GM19463 (cell line): Measurements from ENCODE around the gene IL34.

ENCODE experiments used
- ATAC-seq: cut with Tn5 transposase; IDR thresholded peaks from one replicate; pipeline ENCODE4 v1.9.1; 2021; ENCODE audit warnings: mild to moderate bottlenecking, moderate library complexity; ENCODE audit not compliant: unreplicated experiment

Gene IL34

GRCh38 chr16:70676675-70677498 is 30.5 kb downstream of the IL34 start:
- ATAC-seq, result no peak

GRCh38 chr16:70677499-70678120 is 31.3 kb downstream of the IL34 start:
- no peak for ATAC-seq

GRCh38 chr16:70678121-70678897 is 31.9 kb downstream of the IL34 start:
- no peak for ATAC-seq

GRCh38 chr16:70678898-70679670 is 32.7 kb downstream of the IL34 start:
- no peak for ATAC-seq

GRCh38 chr16:70679671-70680494 is 33.5 kb downstream of the IL34 start:
- ATAC-seq, result no peak

GRCh38 chr16:70680495-70681381 is 34.4 kb downstream of the IL34 start:
- ATAC-seq, result no peak

- no peak for ATAC-seq
Measured at GRCh38 chr16:70681382-70682238, 35.3 kb downstream of the IL34 start.

- no peak for ATAC-seq
Measured at GRCh38 chr16:70682239-70683145, 36.1 kb downstream of the IL34 start.

GRCh38 chr16:70683146-70683944 is 37.0 kb downstream of the IL34 start:
- no peak for ATAC-seq

- ATAC-seq, result no peak
Measured at GRCh38 chr16:70684146-70685060, 38.0 kb downstream of the IL34 start.

GRCh38 chr16:70685061-70685937 is 38.9 kb downstream of the IL34 start:
- no peak for ATAC-seq

- no peak for ATAC-seq
Measured at GRCh38 chr16:70685938-70686375, 39.6 kb downstream of the IL34 start, which contains the start of gene MTSS2. Gene MTSS2, minus strand, starts transcription at chr16:70686053. Its CDS starts 262 bp downstream, at chr16:70685791.

GRCh38 chr16:70686376-70687101 is 40.2 kb downstream of the IL34 start:
- ATAC-seq, result no peak
